Right renal pelvis (tissue), 4 donors: Measurements from ENCODE around the gene CAMKV. TPM values are rescaled to one million over a fixed set of nuclear protein-coding genes. Genes with fewer than 3 reads are reported as not detected.
"Not testable (repeated sequence)": the region's sequence is repeated elsewhere in the genome, so short reads cannot be mapped to it uniquely, and the experiment has no call there.

Experiments
- DNase-seq, 4 donors: peaks; one replicate each; pipeline ENCODE4 v3.0.0-alpha.2; 2013; ENCODE audit warnings: low read depth in 4 of 4, low spot score in 3 of 4, missing footprints in 1 of 4
- polyA plus RNA-seq, 4 donors: library from polyadenylated mRNA; unstranded; fragments of 120-200 nt; gene quantifications; one replicate each; pipeline ENCODE4 v1.2.1, GENCODE V29; 2013; ENCODE audit not compliant: insufficient read length in 4 of 4

CAMKV gene
- polyA plus RNA-seq, 4 donors, result 0.07 to 0.39 (median 0.15) TPM

GRCh38 chr3:49859576-49860305, 10.0 kb downstream of the CAMKV start:
- DNase-seq, result no peak

- peak; percentile 91 to 94 (median 92) for DNase-seq
These were observed 13.3 kb downstream of the CAMKV start, which contains the start of gene TRAIP for GRCh38 chr3:49856181-49857005. TRAIP (minus strand) TSS chr3:49856564; CDS start chr3:49856453, 111 bp downstream.

- no peak for DNase-seq
These were observed 14.0 kb downstream of the CAMKV start for GRCh38 chr3:49855662-49856061.

- DNase-seq, result no peak
These were observed 24.0 kb downstream of the CAMKV start for GRCh38 chr3:49845694-49846093.

GRCh38 chr3:49844464-49845183, 25.1 kb downstream of the CAMKV start:
- DNase-seq, result no peak

- no peak for DNase-seq
These were observed 26.7 kb downstream of the CAMKV start for GRCh38 chr3:49842843-49843517.

GRCh38 chr3:49841806-49842205, 27.9 kb downstream of the CAMKV start:
- no peak for DNase-seq

- DNase-seq, result no peak
These were observed 28.5 kb downstream of the CAMKV start for GRCh38 chr3:49841126-49841696.

GRCh38 chr3:49840388-49840787, 29.3 kb downstream of the CAMKV start:
- no peak for DNase-seq

- peak; percentile 55 to 70 (median 68) for DNase-seq
These were observed 30.4 kb downstream of the CAMKV start for GRCh38 chr3:49839193-49839809.

GRCh38 chr3:49831341-49831740, 38.4 kb downstream of the CAMKV start:
- no peak for DNase-seq

- no peak for DNase-seq
These were observed 43.7 kb downstream of the CAMKV start for GRCh38 chr3:49826016-49826415.

- not testable (repeated sequence) for DNase-seq
These were observed 46.6 kb downstream of the CAMKV start for GRCh38 chr3:49823131-49823530.

GRCh38 chr3:49813497-49814174, 56.1 kb downstream of the CAMKV start, which contains the start of gene UBA7:
UBA7 (minus strand) TSS chr3:49813953; CDS start chr3:49813787, 166 bp downstream.
- peak in 2 of 4 donors; percentile 50 to 57 for DNase-seq

GRCh38 chr3:49812916-49813496, 56.7 kb downstream of the CAMKV start:
- no peak for DNase-seq
